Melanocyte of skin (primary cell): ENCODE data around the gene EIF3D. TPM values are rescaled to one million over a fixed set of nuclear protein-coding genes. Genes with fewer than 3 reads are reported as not detected.

ENCODE experiments used
- total RNA-seq, 2 donors: library from RNA; depleted of rRNA; stranded (reverse); fragments of >200 nt; gene quantifications; 2 replicates each; pipeline ENCODE4 v1.2.3, GENCODE V29; 2012

The EIF3D gene, protein sequence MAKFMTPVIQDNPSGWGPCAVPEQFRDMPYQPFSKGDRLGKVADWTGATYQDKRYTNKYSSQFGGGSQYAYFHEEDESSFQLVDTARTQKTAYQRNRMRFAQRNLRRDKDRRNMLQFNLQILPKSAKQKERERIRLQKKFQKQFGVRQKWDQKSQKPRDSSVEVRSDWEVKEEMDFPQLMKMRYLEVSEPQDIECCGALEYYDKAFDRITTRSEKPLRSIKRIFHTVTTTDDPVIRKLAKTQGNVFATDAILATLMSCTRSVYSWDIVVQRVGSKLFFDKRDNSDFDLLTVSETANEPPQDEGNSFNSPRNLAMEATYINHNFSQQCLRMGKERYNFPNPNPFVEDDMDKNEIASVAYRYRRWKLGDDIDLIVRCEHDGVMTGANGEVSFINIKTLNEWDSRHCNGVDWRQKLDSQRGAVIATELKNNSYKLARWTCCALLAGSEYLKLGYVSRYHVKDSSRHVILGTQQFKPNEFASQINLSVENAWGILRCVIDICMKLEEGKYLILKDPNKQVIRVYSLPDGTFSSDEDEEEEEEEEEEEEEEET
- total RNA-seq = 100 to 1,000 TPM; 214 to 303 TPM

DNA sequence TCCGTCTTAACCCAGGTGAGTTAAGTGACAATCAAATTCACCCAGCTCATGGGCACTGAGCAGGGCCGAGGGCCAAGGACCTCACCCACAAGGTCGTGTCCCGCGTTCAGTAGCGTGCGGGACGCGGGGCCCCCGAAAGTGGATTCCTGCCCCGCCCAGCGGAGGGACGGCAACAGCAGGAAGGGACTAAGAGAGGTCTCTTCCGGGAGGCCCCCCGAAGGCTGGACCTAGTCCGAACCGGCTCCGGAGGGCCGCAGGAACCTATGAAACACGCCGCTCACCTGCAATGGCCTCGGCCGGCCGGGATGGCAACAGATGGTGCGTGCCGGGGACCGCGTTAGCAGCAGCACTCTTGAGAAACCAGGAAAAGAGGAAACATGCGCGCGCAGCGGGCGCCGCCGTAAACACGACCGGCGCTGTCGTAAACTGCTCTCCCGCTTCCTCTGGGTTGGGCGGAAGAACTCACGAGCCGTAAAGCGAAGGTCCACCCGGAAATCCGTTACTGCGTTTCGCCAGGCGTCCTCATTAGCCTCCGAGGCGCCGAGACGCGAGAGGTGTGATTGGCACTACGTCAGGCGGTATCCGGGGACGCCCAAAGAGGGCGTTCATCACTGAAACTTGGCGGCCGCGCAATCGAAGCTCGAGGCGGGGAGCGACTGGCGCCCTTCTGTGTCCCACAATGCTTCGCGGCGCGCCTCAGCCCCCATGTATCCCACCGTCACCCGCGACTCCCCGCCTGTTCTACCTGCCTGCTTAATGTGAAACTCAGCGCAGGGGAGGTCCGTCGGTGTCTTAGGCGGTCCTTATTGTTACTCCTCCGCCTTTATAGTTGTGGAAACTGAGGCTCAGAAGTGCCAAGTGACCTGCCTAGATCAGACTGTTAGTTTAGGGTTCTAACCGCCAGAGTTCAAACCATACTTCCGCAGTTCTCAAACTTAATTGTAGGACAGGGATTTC lies at the start of gene EIF3D:
Gene EIF3D, minus strand, starts transcription at position 372 of the 957 bp plus-strand sequence. CDS start 3,045 bp downstream, outside the sequence.

DNA sequence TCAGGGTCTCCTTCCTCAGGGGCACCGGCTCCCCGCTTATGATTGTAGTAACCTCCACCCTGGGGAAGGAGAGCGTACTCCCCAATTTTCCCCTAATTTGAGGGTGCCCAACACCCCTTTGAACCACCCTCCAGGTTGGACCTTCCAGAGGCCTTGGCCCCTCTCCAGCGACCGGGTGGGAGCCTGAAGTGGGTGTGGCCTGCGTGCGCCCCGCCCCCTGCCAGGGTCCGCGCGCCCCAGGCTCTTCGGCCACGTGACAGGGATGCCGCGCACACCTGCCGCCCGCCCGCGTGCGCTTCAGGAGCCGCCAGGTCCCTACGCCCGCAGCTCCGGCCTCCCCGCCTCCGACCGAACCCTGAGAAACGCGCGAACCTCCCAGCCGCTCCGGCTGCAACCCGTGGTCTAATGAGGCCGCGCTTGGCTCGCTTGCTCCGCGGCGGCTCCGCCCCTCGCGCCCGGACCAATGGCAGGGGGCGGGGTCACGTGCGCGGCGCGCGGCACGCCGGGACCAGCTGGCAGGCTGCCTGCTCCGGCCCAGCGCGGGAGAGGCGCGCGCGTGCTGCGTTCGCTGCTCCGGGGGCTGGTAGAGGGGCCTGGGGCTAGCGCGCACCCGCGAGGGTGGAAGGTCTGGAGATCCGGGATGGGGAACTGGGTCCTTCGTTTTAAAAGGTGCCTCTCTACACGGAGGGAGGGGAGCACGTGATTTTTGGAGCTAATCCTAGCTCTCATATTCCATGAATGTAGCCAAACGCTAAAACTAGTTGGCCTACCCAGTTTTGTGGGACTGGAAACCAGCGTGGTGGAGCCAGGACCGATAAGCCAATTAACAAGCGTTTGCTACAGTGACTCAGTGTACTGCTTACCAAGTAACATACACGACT lies 22.1 kb downstream of the EIF3D start, which contains the start of gene FOXRED2:
Gene FOXRED2, minus strand, starts transcription at position 404 of the 881 bp plus-strand sequence. CDS start 618 bp downstream, outside the sequence.

DNA sequence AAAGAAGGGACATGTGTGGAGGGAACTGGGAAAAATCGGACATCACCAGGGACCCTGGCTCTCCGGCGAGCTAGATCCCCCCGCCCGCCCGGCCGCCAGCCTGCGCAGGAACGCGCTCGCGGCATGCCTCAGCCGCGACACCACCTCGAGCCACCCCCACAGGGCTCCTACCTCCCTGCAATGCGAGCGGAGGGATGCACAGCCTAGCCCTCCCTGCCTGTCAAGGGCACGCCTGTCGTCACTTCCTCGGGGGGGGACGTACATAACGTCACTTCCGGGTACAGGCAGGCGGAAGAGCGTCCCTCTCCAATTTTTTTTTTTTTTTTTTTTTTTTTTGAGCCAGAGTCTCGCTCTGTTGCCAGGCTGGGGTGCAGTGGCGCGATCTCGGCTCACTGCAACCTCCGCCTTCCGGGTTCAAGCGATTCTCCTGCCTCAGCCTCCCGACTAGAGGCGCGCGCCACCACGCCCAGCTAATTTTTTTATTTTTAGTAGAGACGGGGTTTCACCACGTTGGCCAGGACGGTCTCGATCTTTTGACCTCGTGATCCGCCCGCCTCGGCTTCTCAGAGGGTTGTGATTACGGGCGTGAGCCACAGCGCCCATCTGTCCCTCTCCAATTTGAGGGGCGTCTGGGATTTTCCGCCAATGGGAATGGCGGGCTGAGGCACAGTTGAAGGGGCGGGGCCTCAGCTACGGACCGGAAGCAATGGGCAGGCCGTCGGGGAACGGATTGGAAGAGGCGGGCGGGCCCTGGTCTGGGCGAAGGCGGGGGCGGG lies 47.4 kb downstream of the EIF3D start, which contains the start of gene TXN2:
Gene TXN2, minus strand, starts transcription at position 248 of the 776 bp plus-strand sequence. CDS start 803 bp downstream, outside the sequence.

Other genes with a start within 250 kb of the EIF3D start
- gene MYH9, start 141.2 kb downstream of the EIF3D start, total RNA-seq = 100 to 1,000 TPM; 210 to 232 TPM
- gene TXN2, start 47.5 kb downstream of the EIF3D start, total RNA-seq = 10 to 100 TPM; 20.6 to 21.3 TPM
- 10 to 100 TPM; 26.2 to 26.3 TPM for gene FOXRED2, start 22.1 kb downstream of the EIF3D start, total RNA-seq
- gene CACNG2, start 174.6 kb upstream of the EIF3D start, total RNA-seq = not detected
- 10 to 100 TPM; 14.3 to 24.1 TPM for gene IFT27, start 247.0 kb upstream of the EIF3D start, total RNA-seq